GM19467 (cell line): ENCODE measurements around the gene BCL11A.
"Not testable (repeated sequence)": the region's sequence is repeated elsewhere in the genome, so short reads cannot be mapped to it uniquely, and the experiment has no call there.

Experiments
- ATAC-seq: cut with Tn5 transposase; IDR thresholded peaks from one replicate; pipeline ENCODE4 v1.9.1; 2021; ENCODE audit warnings: mild to moderate bottlenecking, moderate library complexity; ENCODE audit not compliant: unreplicated experiment

Gene BCL11A

GRCh38 chr2:60440079-60440766 is 113.2 kb downstream of the BCL11A start:
- no peak for ATAC-seq

GRCh38 chr2:60439219-60439974 is 114.1 kb downstream of the BCL11A start:
- peak; percentile 97 for ATAC-seq

GRCh38 chr2:60438653-60439052 is 114.8 kb downstream of the BCL11A start:
- ATAC-seq, result no peak

GRCh38 chr2:60438131-60438530 is 115.3 kb downstream of the BCL11A start:
- no peak for ATAC-seq

- no peak for ATAC-seq
Observed at GRCh38 chr2:60437080-60437696, 116.3 kb downstream of the BCL11A start.

- no peak for ATAC-seq
Observed at GRCh38 chr2:60433018-60433596, 120.3 kb downstream of the BCL11A start.

- no peak for ATAC-seq
Observed at GRCh38 chr2:60432035-60432601, 121.3 kb downstream of the BCL11A start.

- ATAC-seq, result no peak
Observed at GRCh38 chr2:60429681-60430080, 123.8 kb downstream of the BCL11A start.

- ATAC-seq, result no peak
Observed at GRCh38 chr2:60426880-60427279, 126.6 kb downstream of the BCL11A start.

GRCh38 chr2:60426341-60426740 is 127.1 kb downstream of the BCL11A start:
- ATAC-seq, result no peak

GRCh38 chr2:60424233-60424632 is 129.2 kb downstream of the BCL11A start:
- ATAC-seq, result no peak

GRCh38 chr2:60423505-60423904 is 129.9 kb downstream of the BCL11A start:
- no peak for ATAC-seq

- ATAC-seq, result no peak
Observed at GRCh38 chr2:60422826-60423483, 130.5 kb downstream of the BCL11A start.

GRCh38 chr2:60417210-60417609 is 136.2 kb downstream of the BCL11A start:
- not testable (repeated sequence) for ATAC-seq

GRCh38 chr2:60416221-60417008 is 137.0 kb downstream of the BCL11A start:
- no peak for ATAC-seq

GRCh38 chr2:60415814-60416213 is 137.6 kb downstream of the BCL11A start:
- no peak for ATAC-seq

GRCh38 chr2:60414495-60415138 is 138.8 kb downstream of the BCL11A start:
- ATAC-seq, result no peak

- peak; percentile 93 for ATAC-seq
Observed at GRCh38 chr2:60413814-60414168, 139.7 kb downstream of the BCL11A start.

- ATAC-seq, result peak; percentile 18
Observed at GRCh38 chr2:60413069-60413813, 140.2 kb downstream of the BCL11A start.
